WTC11 (cell line): Measurements from ENCODE around the gene ATP13A4. TPM values are rescaled to one million over a fixed set of nuclear protein-coding genes. Genes with fewer than 3 reads are reported as not detected.

Experiments
- ATAC-seq: fragments of 200-7000 bp; cut with Tn5 transposase; 2 replicates; pipeline ENCODE4 v1.10.0; 2021; ENCODE audit warnings: mild to moderate bottlenecking, moderate library complexity
- CTCF ChIA-PET: fragments of 300-600 bp; sonication (Branson Sonifier 250); formaldehyde crosslinking; loops from one replicate; lab custom pipeline; 2021; ENCODE audit warnings: antibody characterized with exemption; lab: Charles Lee
- POLR2A ChIA-PET: fragments of 350-600 bp; sonication (Branson Sonifier 250); formaldehyde crosslinking; loops from one replicate; lab custom pipeline; 2021; ENCODE audit warnings: antibody characterized with exemption; lab: Charles Lee
- DNase-seq: peaks from one replicate; pipeline ENCODE4 v3.0.0; 2021; ENCODE audit warnings: low spot score
- H3K27ac Mint-ChIP-seq: 2 replicates; pipeline ENCODE4 v1.8.0; 2021; ENCODE audit warnings: mixed read lengths
- H3K27me3 Mint-ChIP-seq: 2 replicates; pipeline ENCODE4 v1.8.0; 2021; ENCODE audit warnings: low read depth, mild to moderate bottlenecking, moderate library complexity, mixed read lengths
- H3K36me3 Mint-ChIP-seq: 2 replicates; pipeline ENCODE4 v1.8.0; 2021; ENCODE audit warnings: mixed read lengths
- H3K4me1 Mint-ChIP-seq: 2 replicates; pipeline ENCODE4 v1.8.0; 2022; ENCODE audit warnings: mixed read lengths
- H3K4me3 Mint-ChIP-seq: 2 replicates; pipeline ENCODE4 v1.8.0; 2021; ENCODE audit warnings: mild to moderate bottlenecking, moderate library complexity, mixed read lengths
- H3K9me3 Mint-ChIP-seq: 2 replicates; pipeline ENCODE4 v1.8.0; 2021; ENCODE audit warnings: mixed read lengths
- AFF4 ChIP-seq: sonication (generic); formaldehyde crosslinking; IDR thresholded peaks from 2 replicates; pipeline ENCODE4 v1.8.1; 2023; ENCODE audit warnings: mild to moderate bottlenecking, missing genetic modification reagents, borderline replicate concordance
- ARID4B ChIP-seq: sonication (generic); formaldehyde crosslinking; IDR thresholded peaks from 2 replicates; pipeline ENCODE4 v1.8.0; 2023; ENCODE audit warnings: missing genetic modification reagents, mild to moderate bottlenecking, borderline replicate concordance
- E2F1 ChIP-seq: sonication (generic); formaldehyde crosslinking; IDR thresholded peaks from 2 replicates; pipeline ENCODE4 v1.8.0; 2022; ENCODE audit warnings: mild to moderate bottlenecking, missing genetic modification reagents
- ESRRA ChIP-seq: sonication (generic); formaldehyde crosslinking; IDR thresholded peaks from 2 replicates; pipeline ENCODE4 v1.8.1; 2022; ENCODE audit warnings: mild to moderate bottlenecking, missing genetic modification reagents, borderline replicate concordance
- HMGA2 ChIP-seq: fragments of 250-450 bp; sonication (Bioruptor Pico); IDR thresholded peaks from 2 replicates; pipeline ENCODE4 v1.4.0; 2021; ENCODE audit warnings: mild to moderate bottlenecking, moderate library complexity
- IRF2 ChIP-seq: sonication (generic); formaldehyde crosslinking; IDR thresholded peaks from 2 replicates; pipeline ENCODE4 v1.8.0; 2022; ENCODE audit warnings: low read depth, missing genetic modification reagents, borderline replicate concordance
- MLX ChIP-seq: sonication (generic); formaldehyde crosslinking; IDR thresholded peaks from 2 replicates; pipeline ENCODE4 v1.8.1; 2023; ENCODE audit warnings: mild to moderate bottlenecking, missing genetic modification reagents, moderate library complexity
- MXD4 ChIP-seq: fragments of 250-450 bp; sonication (Bioruptor Pico); IDR thresholded peaks from 2 replicates; pipeline ENCODE4 v1.8.0; 2021; ENCODE audit warnings: mild to moderate bottlenecking, moderate library complexity, borderline replicate concordance
- NFATC4 ChIP-seq: fragments of 250-450 bp; sonication (Bioruptor Pico); IDR thresholded peaks from 2 replicates; pipeline ENCODE4 v1.9.0; 2021; ENCODE audit warnings: mild to moderate bottlenecking
- OVOL2 ChIP-seq: fragments of 250-450 bp; sonication (Bioruptor Pico); IDR thresholded peaks from 2 replicates; pipeline ENCODE4 v1.9.0; 2021; ENCODE audit warnings: mild to moderate bottlenecking, borderline replicate concordance
- RELA ChIP-seq: sonication (generic); formaldehyde crosslinking; IDR thresholded peaks from 2 replicates; pipeline ENCODE4 v1.8.1; 2022; ENCODE audit warnings: missing genetic modification reagents, mild to moderate bottlenecking, borderline replicate concordance
- TP53 ChIP-seq: sonication (generic); formaldehyde crosslinking; IDR thresholded peaks from 2 replicates; pipeline ENCODE4 v1.8.1; 2023; ENCODE audit warnings: mild to moderate bottlenecking, missing genetic modification reagents
- USF1 ChIP-seq: sonication (generic); formaldehyde crosslinking; IDR thresholded peaks from 2 replicates; pipeline ENCODE4 v1.8.0; 2022; ENCODE audit warnings: mild to moderate bottlenecking, missing genetic modification reagents
- ZNF138 ChIP-seq: sonication (generic); formaldehyde crosslinking; conservative IDR thresholded peaks from 2 replicates; pipeline ENCODE4 v1.8.1; 2022; ENCODE audit warnings: mild to moderate bottlenecking, moderate library complexity, missing genetic modification reagents
- ZNF532 ChIP-seq: fragments of 250-450 bp; sonication (Bioruptor Pico); IDR thresholded peaks from 2 replicates; pipeline ENCODE4 v1.9.0; 2021; ENCODE audit warnings: mild to moderate bottlenecking, borderline replicate concordance
- ZNF671 ChIP-seq: fragments of 250-450 bp; sonication (Bioruptor Pico); IDR thresholded peaks from 2 replicates; pipeline ENCODE4 v1.8.0; 2021; ENCODE audit warnings: mild to moderate bottlenecking
- total RNA-seq: library from RNA; stranded (reverse); gene quantifications from 3 replicates; pipeline ENCODE4 v1.2.3, GENCODE V29; 2021

The ATP13A4 gene
- total RNA-seq, 1 experiment from 2014 or later: 0.20 TPM

- no peak for TF ChIP-seq ZNF671 (CRISPR knock-in tag)
Measured at GRCh38 chr3:193470710-193471109, 84.0 kb downstream of the ATP13A4 start (continued).

- no peak for ATAC-seq
- POLR2A ChIA-PET: no interaction called here
- H3K4me3 Mint-ChIP-seq: no peak overlapping the region
- TF ChIP-seq MXD4 (CRISPR knock-in tag): no peak
- TF ChIP-seq, all 79 proteins: peak for 0
- H3K27ac Mint-ChIP-seq: no peak overlapping the region
- DNase-seq: no peak
- no peaks in the 10 kb centered on the region; the same call in 1 of the 2 replicates for H3K27me3 Mint-ChIP-seq
- CTCF ChIA-PET: interaction anchor here (0.6 kb wide), 1 partner anchor 107 kb away, joined by 3 read pairs; no protein-coding TSS in a partner anchor
- H3K4me1 Mint-ChIP-seq: no peaks in the 10 kb centered on the region
- H3K9me3 Mint-ChIP-seq: peaks cover 12% of the 10 kb centered on the region; the same call in 1 of the 2 replicates
- no peaks in the 10 kb centered on the region; the same call in 1 of the 2 replicates for H3K36me3 Mint-ChIP-seq
Measured at GRCh38 chr3:193465992-193466608, 88.6 kb downstream of the ATP13A4 start.

GRCh38 chr3:193464889-193465288 lies 89.8 kb downstream of the ATP13A4 start:
- H3K4me1 Mint-ChIP-seq: peaks cover 3% of the 10 kb centered on the region; the same call in 1 of the 2 replicates
- no peaks in the 10 kb centered on the region; the same call in 1 of the 2 replicates for H3K27me3 Mint-ChIP-seq
- no peak overlapping the region for H3K4me3 Mint-ChIP-seq
- no peak overlapping the region for H3K27ac Mint-ChIP-seq
- ATAC-seq (no peak), DNase-seq (no peak)
- POLR2A ChIA-PET: no interaction called here
- CTCF ChIA-PET: interaction anchor here (1.1 kb wide), 1 partner anchor 108 kb away, joined by 4 read pairs; no protein-coding TSS in a partner anchor
- H3K36me3 Mint-ChIP-seq: no peaks in the 10 kb centered on the region; the same call in 1 of the 2 replicates
- peaks cover 12% of the 10 kb centered on the region; the same call in 1 of the 2 replicates for H3K9me3 Mint-ChIP-seq
- no peak for TF ChIP-seq NFATC4 (CRISPR knock-in tag)
- no peak for TF ChIP-seq ESRRA (CRISPR knock-in tag)
- TF ChIP-seq AFF4 (CRISPR knock-in tag): no peak
- TF ChIP-seq MXD4 (CRISPR knock-in tag): no peak
- TF ChIP-seq E2F1: no peak
- TF ChIP-seq HMGA2: no peak
- no peak for TF ChIP-seq ZNF532 (CRISPR knock-in tag)
- TF ChIP-seq TP53: no peak
- no peak for TF ChIP-seq ARID4B (CRISPR knock-in tag)
- TF ChIP-seq ZNF138 (CRISPR knock-in tag): no peak
- no peak for TF ChIP-seq MLX (CRISPR knock-in tag)
- TF ChIP-seq RELA (CRISPR knock-in tag): no peak
- TF ChIP-seq OVOL2 (CRISPR knock-in tag): no peak
- TF ChIP-seq USF1 (CRISPR knock-in tag): no peak
- no peak for TF ChIP-seq IRF2 (CRISPR knock-in tag)
